Stomach (tissue), 9 donors: Measurements from ENCODE around the gene SRSF3. TPM values are rescaled to one million over a fixed set of nuclear protein-coding genes. Genes with fewer than 3 reads are reported as not detected.

ENCODE experiments used
- DNase-seq, 2 donors: peaks; one replicate each; pipeline versions ENCODE4 v3.0.0 to v3.0.0-alpha.2; 2013 to 2019
- H3K27ac ChIP-seq, 5 donors: fragments of 200-600 bp in 4 of 5; sonication (generic) in 4 of 5; one replicate each; pipeline ENCODE4 v1.5.1; 2013 to 2019; ENCODE audit warnings: mild to moderate bottlenecking in 1 of 5, moderate library complexity in 1 of 5
- H3K27me3 ChIP-seq, 3 donors: fragments of 200-600 bp; sonication (generic); one replicate each; pipeline ENCODE4 v1.5.1; 2017 to 2019; ENCODE audit warnings: mixed run types in 1 of 3
- H3K36me3 ChIP-seq, 4 donors: fragments of 200-600 bp; sonication (generic); 1 replicate in 3 of 4; 2 replicates in 1 of 4; pipeline ENCODE4 v1.5.1; 2016 to 2019
- H3K4me1 ChIP-seq, 4 donors: fragments of 200-600 bp; sonication (generic); one replicate each; pipeline ENCODE4 v1.5.1; 2016 to 2019
- H3K4me3 ChIP-seq, 4 donors: fragments of 200-600 bp; sonication (generic) in 3 of 4; one replicate each; pipeline ENCODE4 v1.5.1; 2016 to 2019; ENCODE audit warnings: mild to moderate bottlenecking in 1 of 4
- H3K9me3 ChIP-seq, 4 donors: fragments of 200-600 bp; sonication (generic); one replicate each; pipeline ENCODE4 v1.5.1; 2016 to 2019
- EP300 ChIP-seq: sonication (generic); formaldehyde crosslinking; IDR thresholded peaks from one replicate; pipeline ENCODE4 v1.6.1; 2017; ENCODE audit warnings: antibody characterized with exemption
- POLR2A ChIP-seq, 4 donors: fragments of 450-650 bp; IDR thresholded peaks; one replicate each; pipeline ENCODE4 v1.6.1; 2016; ENCODE audit warnings: antibody characterized with exemption in 4 of 4, control low read depth in 2 of 4, mild to moderate bottlenecking in 1 of 4, moderate library complexity in 1 of 4
- POLR2AphosphoS5 ChIP-seq, 3 donors: sonication (generic); formaldehyde crosslinking; IDR thresholded peaks; one replicate each; pipeline ENCODE4 v1.6.1; 2016; ENCODE audit warnings: antibody characterized with exemption in 3 of 3
- WGBS, 5 donors: extraction: QIAGEN DNeasy Blood & Tissue Kit in 3 of 5; methylation state at CpG; one replicate each; pipeline versions ENCODE4 v1.1.5 to v1.1.7; 2013 to 2018; 5-methylcytosine and 5-hydroxymethylcytosine counted together
- intact Hi-C: fragments of 100-400 bp; cut with DNase I; formaldehyde crosslinking; loops from one replicate; pipeline ENCODE4 v1.15.1; 2023; ENCODE audit warnings: low total_unique reads
- polyA plus RNA-seq, 3 donors: library from polyadenylated mRNA; stranded (reverse); fragments of 200-250 nt; gene quantifications; one replicate each; pipeline ENCODE4 v1.2.3, GENCODE V29; 2013
- total RNA-seq, 5 donors: library from RNA; depleted of rRNA; stranded (reverse); fragments of >200 nt; gene quantifications; one replicate each; pipeline versions ENCODE4 v1.1.0 to v1.2.3, GENCODE V29; 2014 to 2016
- TF ChIP-seq, protein P1 (sequence below), 7 experiments: fragments of 450-650 bp in 4 of 7; fragments of 200-600 bp in 3 of 7; sonication (generic) in 3 of 7; IDR thresholded peaks; one replicate each; pipeline ENCODE4 v1.5.1; 2016 to 2019; ENCODE audit warnings: antibody characterized with exemption in 7 of 7, control low read depth in 2 of 7, mild to moderate bottlenecking in 1 of 7
- donor health status: healthy with polysubstance abuse.
- donor health status: Bipolar disorder and iron deficiency.
- donor health status: healthy.

SRSF3 gene
- total and polyA plus RNA-seq, 8 donors = 77.2 to 250 (median 146) TPM

DNA sequence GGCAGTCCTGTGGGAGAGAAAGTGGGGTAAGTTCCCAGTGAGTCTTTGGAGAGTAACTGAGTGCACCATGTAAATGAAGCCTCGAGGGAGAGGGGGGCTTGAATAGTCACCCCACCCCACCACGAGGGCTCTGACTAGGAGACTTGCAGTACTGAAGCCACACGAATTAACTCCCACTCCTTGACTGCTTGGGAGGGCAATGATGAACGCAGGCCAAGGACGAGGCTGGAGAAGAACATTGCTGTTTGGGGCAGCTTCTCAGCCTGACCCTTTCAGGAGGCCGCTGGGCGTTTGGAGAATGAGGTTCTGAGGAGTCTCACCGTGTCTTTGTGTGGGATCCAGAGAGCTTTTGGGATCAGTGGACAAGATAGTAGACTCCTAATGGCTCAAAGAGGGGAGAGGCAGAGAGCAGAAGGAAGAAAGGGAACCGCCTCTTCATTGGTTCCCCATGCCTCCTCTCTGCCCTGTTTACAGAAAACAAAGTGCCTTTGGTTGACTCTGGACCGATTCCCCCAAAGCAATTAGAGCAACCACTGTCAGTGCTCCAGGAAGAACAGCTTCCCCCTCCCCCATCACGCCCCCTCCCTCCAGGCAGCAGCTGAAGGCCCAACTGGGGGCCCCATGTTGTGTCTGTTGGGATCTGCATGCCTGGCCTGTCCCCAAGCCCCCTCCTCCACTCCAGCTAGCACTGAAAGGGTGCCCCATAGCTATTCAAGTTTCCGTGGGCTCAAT lies 42.7 kb downstream of the SRSF3 start:
- Histone ChIP-seq H3K27ac (no peak overlapping the region), H3K4me1 (peaks cover 15 to 17% (median 16%) of the 10 kb centered on the region in 4 donors), H3K9me3 (no peaks in the 10 kb centered on the region), H3K27me3 (no peaks in the 10 kb centered on the region), H3K36me3 (no peaks in the 10 kb centered on the region), H3K4me3 (no peak overlapping the region)
- WGBS, 5 donors = 76 to 84% (median 81%) methylated on average over 12 of the region's 12 CpGs
- no peak for TF ChIP-seq POLR2A (IDR thresholded peaks at IDR 0.05)
- TF ChIP-seq, protein P1, sequence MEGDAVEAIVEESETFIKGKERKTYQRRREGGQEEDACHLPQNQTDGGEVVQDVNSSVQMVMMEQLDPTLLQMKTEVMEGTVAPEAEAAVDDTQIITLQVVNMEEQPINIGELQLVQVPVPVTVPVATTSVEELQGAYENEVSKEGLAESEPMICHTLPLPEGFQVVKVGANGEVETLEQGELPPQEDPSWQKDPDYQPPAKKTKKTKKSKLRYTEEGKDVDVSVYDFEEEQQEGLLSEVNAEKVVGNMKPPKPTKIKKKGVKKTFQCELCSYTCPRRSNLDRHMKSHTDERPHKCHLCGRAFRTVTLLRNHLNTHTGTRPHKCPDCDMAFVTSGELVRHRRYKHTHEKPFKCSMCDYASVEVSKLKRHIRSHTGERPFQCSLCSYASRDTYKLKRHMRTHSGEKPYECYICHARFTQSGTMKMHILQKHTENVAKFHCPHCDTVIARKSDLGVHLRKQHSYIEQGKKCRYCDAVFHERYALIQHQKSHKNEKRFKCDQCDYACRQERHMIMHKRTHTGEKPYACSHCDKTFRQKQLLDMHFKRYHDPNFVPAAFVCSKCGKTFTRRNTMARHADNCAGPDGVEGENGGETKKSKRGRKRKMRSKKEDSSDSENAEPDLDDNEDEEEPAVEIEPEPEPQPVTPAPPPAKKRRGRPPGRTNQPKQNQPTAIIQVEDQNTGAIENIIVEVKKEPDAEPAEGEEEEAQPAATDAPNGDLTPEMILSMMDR (IDR thresholded peaks at IDR 0.05) = no peak
- no peak for TF ChIP-seq EP300
- TF ChIP-seq POLR2AphosphoS5 (IDR thresholded peaks at IDR 0.05) = no peak
- intact Hi-C loops = no loop called here
- DNase-seq = no peak

DNA sequence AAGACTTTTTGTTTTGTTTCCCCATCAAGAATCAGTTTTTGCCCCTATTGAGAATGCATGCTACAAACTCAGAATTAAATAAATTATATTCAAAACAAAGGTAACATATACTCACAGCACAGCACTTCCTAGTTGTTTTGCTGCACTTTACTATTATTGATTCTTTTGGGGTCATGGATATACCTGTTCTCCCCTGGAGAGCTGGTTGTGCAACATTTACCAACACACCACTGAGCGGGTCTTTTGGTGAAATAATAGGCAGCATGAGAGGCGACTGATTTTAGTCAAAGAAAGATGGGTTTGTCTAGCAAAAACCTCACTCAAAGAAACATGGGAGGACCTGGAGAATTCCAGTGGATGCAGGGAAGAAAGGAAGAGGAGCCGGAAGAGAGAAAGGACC lies 44.4 kb downstream of the SRSF3 start:
- Histone ChIP-seq H3K9me3 (no peaks in the 10 kb centered on the region), H3K4me3 (no peak overlapping the region), H3K27me3 (no peaks in the 10 kb centered on the region), H3K36me3 (no peaks in the 10 kb centered on the region), H3K4me1 (peaks cover 18 to 25% (median 21%) of the 10 kb centered on the region in 4 donors), H3K27ac (no peak overlapping the region)
- TF ChIP-seq POLR2AphosphoS5 (IDR thresholded peaks at IDR 0.05) = no peak
- no peak for TF ChIP-seq POLR2A (IDR thresholded peaks at IDR 0.05)
- TF ChIP-seq EP300 = no peak
- TF ChIP-seq, protein P1 (IDR thresholded peaks at IDR 0.05) = no peak
- intact Hi-C loops = no loop called here
- 94 to 98% (median 95%) methylated on average over 3 of the region's 3 CpGs for WGBS, 5 donors
- DNase-seq = no peak

DNA sequence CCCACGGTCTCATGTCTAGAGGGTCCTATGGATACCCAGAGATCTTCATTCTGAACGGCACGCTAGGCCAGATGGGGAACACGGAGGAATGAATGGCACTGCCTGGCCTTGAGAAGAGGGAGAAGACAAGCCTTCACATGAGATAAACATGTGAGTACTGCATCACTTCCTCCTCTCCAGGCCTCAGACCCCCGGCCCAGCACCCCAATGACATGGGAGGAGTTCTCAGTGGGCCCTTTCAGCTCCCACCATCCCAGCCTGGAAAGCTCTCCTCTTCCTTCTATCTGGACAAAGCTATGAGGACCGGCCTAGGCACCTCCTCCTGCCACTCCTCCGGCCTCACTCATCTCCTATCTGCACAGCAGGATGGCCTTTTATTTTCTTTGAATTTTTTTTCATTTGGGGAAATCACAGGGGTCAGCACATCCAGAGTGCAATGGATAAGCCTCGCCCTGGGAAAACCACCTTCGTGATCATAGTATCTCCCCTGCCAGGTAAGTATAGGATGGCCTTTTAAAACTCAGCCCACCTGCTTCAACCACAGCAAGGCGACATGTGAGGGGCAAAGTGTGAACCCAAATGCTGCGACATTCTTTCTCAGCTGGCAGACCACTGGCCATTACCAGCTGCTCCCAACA lies 45.1 kb downstream of the SRSF3 start:
- WGBS, 5 donors = 86 to 93% (median 90%) methylated on average over 10 to 11 of the region's 11 CpGs
- intact Hi-C loops = no loop called here
- Histone ChIP-seq H3K27me3 (no peaks in the 10 kb centered on the region), H3K27ac (no peak overlapping the region), H3K4me1 (peaks cover 15 to 25% (median 19%) of the 10 kb centered on the region in 4 donors), H3K36me3 (no peaks in the 10 kb centered on the region), H3K4me3 (no peak overlapping the region), H3K9me3 (no peaks in the 10 kb centered on the region)
- no peak for TF ChIP-seq POLR2AphosphoS5 (IDR thresholded peaks at IDR 0.05)
- TF ChIP-seq, protein P1 (IDR thresholded peaks at IDR 0.05) = no peak
- no peak for TF ChIP-seq POLR2A (IDR thresholded peaks at IDR 0.05)
- no peak for TF ChIP-seq EP300
- DNase-seq = no peak

DNA sequence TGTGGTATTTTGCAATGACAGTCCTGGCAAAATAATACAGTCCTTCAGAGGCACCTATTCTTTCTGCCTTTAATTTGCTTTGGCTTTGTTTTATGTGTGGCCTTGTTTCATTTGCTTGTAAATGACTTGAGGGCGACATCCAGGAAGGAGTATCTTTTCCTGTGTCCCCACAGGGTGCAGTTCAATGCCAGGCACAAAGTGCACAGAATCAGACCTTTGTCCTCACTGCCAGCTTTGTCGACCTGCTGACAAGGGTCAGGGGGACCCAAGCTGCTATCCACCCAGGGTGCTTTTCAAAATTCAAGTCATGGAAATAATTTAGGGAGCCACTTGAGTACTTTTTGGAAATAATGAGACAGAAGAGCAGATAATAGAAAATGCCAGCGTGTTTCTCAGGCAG lies 47.4 kb downstream of the SRSF3 start:
- TF ChIP-seq, protein P1 (IDR thresholded peaks at IDR 0.05) = no peak
- TF ChIP-seq POLR2A (IDR thresholded peaks at IDR 0.05) (no peak), POLR2AphosphoS5 (IDR thresholded peaks at IDR 0.05) (no peak), EP300 (no peak)
- intact Hi-C loops = no loop called here
- DNase-seq = no peak
- Histone ChIP-seq H3K4me1 (peaks cover 9 to 22% (median 18%) of the 10 kb centered on the region in 4 donors), H3K27me3 (no peaks in the 10 kb centered on the region), H3K9me3 (no peaks in the 10 kb centered on the region), H3K27ac (no peak overlapping the region), H3K36me3 (no peaks in the 10 kb centered on the region), H3K4me3 (no peak overlapping the region)
- 67 to 78% (median 77%) methylated on average over 3 of the region's 3 CpGs for WGBS, 5 donors
